Stomach (tissue), 9 donors: ENCODE data around the gene ELMOD1. TPM values are rescaled to one million over a fixed set of nuclear protein-coding genes. Genes with fewer than 3 reads are reported as not detected.
"Not testable (repeated sequence)": the region's sequence is repeated elsewhere in the genome, so short reads cannot be mapped to it uniquely, and the experiment has no call there.

Experiments
- DNase-seq, 2 donors: peaks; one replicate each; pipeline versions ENCODE4 v3.0.0 to v3.0.0-alpha.2; 2013 to 2019
- H3K27ac ChIP-seq, 5 donors: fragments of 200-600 bp in 4 of 5; sonication (generic) in 4 of 5; one replicate each; pipeline ENCODE4 v1.5.1; 2013 to 2019; ENCODE audit warnings: mild to moderate bottlenecking in 1 of 5, moderate library complexity in 1 of 5
- H3K27me3 ChIP-seq, 3 donors: fragments of 200-600 bp; sonication (generic); one replicate each; pipeline ENCODE4 v1.5.1; 2017 to 2019; ENCODE audit warnings: mixed run types in 1 of 3
- H3K36me3 ChIP-seq, 4 donors: fragments of 200-600 bp; sonication (generic); 1 replicate in 3 of 4; 2 replicates in 1 of 4; pipeline ENCODE4 v1.5.1; 2016 to 2019
- H3K4me1 ChIP-seq, 4 donors: fragments of 200-600 bp; sonication (generic); one replicate each; pipeline ENCODE4 v1.5.1; 2016 to 2019
- H3K4me3 ChIP-seq, 4 donors: fragments of 200-600 bp; sonication (generic) in 3 of 4; one replicate each; pipeline ENCODE4 v1.5.1; 2016 to 2019; ENCODE audit warnings: mild to moderate bottlenecking in 1 of 4
- H3K9me3 ChIP-seq, 4 donors: fragments of 200-600 bp; sonication (generic); one replicate each; pipeline ENCODE4 v1.5.1; 2016 to 2019
- EP300 ChIP-seq: sonication (generic); formaldehyde crosslinking; IDR thresholded peaks from one replicate; pipeline ENCODE4 v1.6.1; 2017; ENCODE audit warnings: antibody characterized with exemption
- POLR2A ChIP-seq, 4 donors: fragments of 450-650 bp; IDR thresholded peaks; one replicate each; pipeline ENCODE4 v1.6.1; 2016; ENCODE audit warnings: antibody characterized with exemption in 4 of 4, control low read depth in 2 of 4, mild to moderate bottlenecking in 1 of 4, moderate library complexity in 1 of 4
- POLR2AphosphoS5 ChIP-seq, 3 donors: sonication (generic); formaldehyde crosslinking; IDR thresholded peaks; one replicate each; pipeline ENCODE4 v1.6.1; 2016; ENCODE audit warnings: antibody characterized with exemption in 3 of 3
- WGBS, 5 donors: extraction: QIAGEN DNeasy Blood & Tissue Kit in 3 of 5; methylation state at CpG; one replicate each; pipeline versions ENCODE4 v1.1.5 to v1.1.7; 2013 to 2018; 5-methylcytosine and 5-hydroxymethylcytosine counted together
- intact Hi-C: fragments of 100-400 bp; cut with DNase I; formaldehyde crosslinking; loops from one replicate; pipeline ENCODE4 v1.15.1; 2023; ENCODE audit warnings: low total_unique reads
- polyA plus RNA-seq, 3 donors: library from polyadenylated mRNA; stranded (reverse); fragments of 200-250 nt; gene quantifications; one replicate each; pipeline ENCODE4 v1.2.3, GENCODE V29; 2013
- total RNA-seq, 5 donors: library from RNA; depleted of rRNA; stranded (reverse); fragments of >200 nt; gene quantifications; one replicate each; pipeline versions ENCODE4 v1.1.0 to v1.2.3, GENCODE V29; 2014 to 2016
- TF ChIP-seq, protein P1 (sequence below), 7 experiments: fragments of 450-650 bp in 4 of 7; fragments of 200-600 bp in 3 of 7; sonication (generic) in 3 of 7; IDR thresholded peaks; one replicate each; pipeline ENCODE4 v1.5.1; 2016 to 2019; ENCODE audit warnings: antibody characterized with exemption in 7 of 7, control low read depth in 2 of 7, mild to moderate bottlenecking in 1 of 7
- donor health status: healthy with polysubstance abuse.
- donor health status: Bipolar disorder and iron deficiency.
- donor health status: healthy.

Gene ELMOD1
- total and polyA plus RNA-seq, 8 donors: 0.15 to 1.1 (median 0.31) TPM; not detected in 5

DNA sequence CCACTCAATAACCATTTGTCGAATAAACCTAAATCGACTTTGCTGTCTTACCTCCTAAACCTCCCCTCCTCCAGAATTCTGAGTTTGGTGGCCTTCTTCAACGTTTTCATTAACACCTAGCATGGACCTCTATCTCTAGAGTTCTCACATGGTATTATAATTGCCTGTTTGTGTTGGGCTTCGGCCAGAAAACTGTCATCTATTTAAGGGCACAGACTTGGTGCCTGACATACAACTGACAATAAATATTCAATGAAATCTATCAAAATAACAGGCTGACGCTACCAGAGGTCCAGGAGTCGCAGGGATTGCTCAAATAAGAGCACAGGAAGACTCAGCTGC, 26.1 kb upstream of the ELMOD1 start:
- Histone ChIP-seq H3K4me3 (peak overlapping the region; percentile 73 to 96 (median 90)), H3K36me3 (peaks cover 0 to 10% (median 3%) of the 10 kb centered on the region in 4 donors), H3K9me3 (no peaks in the 10 kb centered on the region), H3K27ac (peak overlapping the region in 4 of 5 donors; percentile 76 to 87 (median 82)), H3K4me1 (peaks cover 20 to 48% (median 33%) of the 10 kb centered on the region in 4 donors), H3K27me3 (peaks cover 0 to 4% (median 0%) of the 10 kb centered on the region in 3 donors)
- intact Hi-C loops: no loop called here
- no peak for DNase-seq
- TF ChIP-seq EP300 (no peak), POLR2A (IDR thresholded peaks at IDR 0.05) (no peak), POLR2AphosphoS5 (IDR thresholded peaks at IDR 0.05) (no peak)
- TF ChIP-seq, protein P1, sequence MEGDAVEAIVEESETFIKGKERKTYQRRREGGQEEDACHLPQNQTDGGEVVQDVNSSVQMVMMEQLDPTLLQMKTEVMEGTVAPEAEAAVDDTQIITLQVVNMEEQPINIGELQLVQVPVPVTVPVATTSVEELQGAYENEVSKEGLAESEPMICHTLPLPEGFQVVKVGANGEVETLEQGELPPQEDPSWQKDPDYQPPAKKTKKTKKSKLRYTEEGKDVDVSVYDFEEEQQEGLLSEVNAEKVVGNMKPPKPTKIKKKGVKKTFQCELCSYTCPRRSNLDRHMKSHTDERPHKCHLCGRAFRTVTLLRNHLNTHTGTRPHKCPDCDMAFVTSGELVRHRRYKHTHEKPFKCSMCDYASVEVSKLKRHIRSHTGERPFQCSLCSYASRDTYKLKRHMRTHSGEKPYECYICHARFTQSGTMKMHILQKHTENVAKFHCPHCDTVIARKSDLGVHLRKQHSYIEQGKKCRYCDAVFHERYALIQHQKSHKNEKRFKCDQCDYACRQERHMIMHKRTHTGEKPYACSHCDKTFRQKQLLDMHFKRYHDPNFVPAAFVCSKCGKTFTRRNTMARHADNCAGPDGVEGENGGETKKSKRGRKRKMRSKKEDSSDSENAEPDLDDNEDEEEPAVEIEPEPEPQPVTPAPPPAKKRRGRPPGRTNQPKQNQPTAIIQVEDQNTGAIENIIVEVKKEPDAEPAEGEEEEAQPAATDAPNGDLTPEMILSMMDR (IDR thresholded peaks at IDR 0.05): no peak
- 8 to 14% (median 12%) methylated on average over 6 of the region's 6 CpGs for WGBS, 5 donors

GRCh38 chr11:107565219-107565937, 25.6 kb upstream of the ELMOD1 start, which contains the start of gene ALKBH8:
TSS of gene ALKBH8 (minus strand) at chr11:107565735. CDS start at chr11:107560893, 4,842 bp downstream.
- H3K27me3 ChIP-seq: peaks cover 0 to 8% (median 0%) of the 10 kb centered on the region in 3 donors
- H3K4me1 ChIP-seq: peaks cover 20 to 48% (median 33%) of the 10 kb centered on the region in 4 donors
- DNase-seq: peak; percentile 75 to 91
- no peaks in the 10 kb centered on the region for H3K9me3 ChIP-seq
- intact Hi-C loops: no loop called here
- peaks cover 0 to 5% (median 0%) of the 10 kb centered on the region in 4 donors for H3K36me3 ChIP-seq
- no peak for TF ChIP-seq POLR2A (IDR thresholded peaks at IDR 0.05)
- TF ChIP-seq, protein P1 (IDR thresholded peaks at IDR 0.05): no peak
- H3K27ac ChIP-seq: peak within 1 kb of the TSS; percentile 48 to 87 (median 81)
- peak within 1 kb of the TSS; percentile 73 to 96 (median 90) for H3K4me3 ChIP-seq
- 0 to 1% (median 1%) methylated on average over 30 to 32 of the region's 32 CpGs for WGBS, 5 donors

DNA sequence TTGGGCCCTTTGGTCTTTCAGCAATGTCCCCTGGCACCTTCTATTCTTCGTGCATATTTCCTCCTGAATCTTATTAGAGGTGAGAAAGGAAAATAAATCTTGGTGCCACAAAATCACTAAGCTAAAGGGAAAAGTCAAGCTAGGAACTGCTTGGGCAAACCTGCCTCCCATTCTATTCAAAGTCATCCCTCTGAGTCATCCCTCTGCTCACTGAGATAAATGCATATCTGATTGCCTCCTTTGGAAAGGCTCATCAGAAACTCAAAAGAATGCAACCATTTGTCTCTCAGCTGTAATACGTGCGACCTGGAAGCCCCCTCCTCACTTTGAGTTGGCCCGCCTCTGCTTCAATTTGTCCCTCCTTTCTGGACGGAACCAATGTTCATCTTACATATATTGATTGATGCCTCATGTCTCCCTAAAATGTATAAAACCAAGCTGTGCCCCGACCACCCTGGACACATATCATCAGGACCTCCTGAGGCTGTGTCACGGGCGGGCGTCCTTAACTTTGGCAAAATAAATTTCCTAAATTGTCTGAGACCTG, 24.9 kb upstream of the ELMOD1 start:
- Histone ChIP-seq H3K4me3 (peak overlapping the region; percentile 73 to 96 (median 90)), H3K27ac (peak overlapping the region in 4 of 5 donors; percentile 76 to 87 (median 82)), H3K4me1 (peaks cover 20 to 48% (median 33%) of the 10 kb centered on the region in 4 donors)
- WGBS, 5 donors: 57 to 66% (median 63%) methylated on average over 9 of the region's 9 CpGs
- H3K27me3 ChIP-seq, H3K36me3 ChIP-seq, H3K9me3 ChIP-seq, DNase-seq, intact Hi-C loops: not testable (repeated sequence)

GRCh38 chr11:107566569-107566968, 24.4 kb upstream of the ELMOD1 start:
- no peaks in the 10 kb centered on the region for H3K36me3 ChIP-seq
- H3K27me3 ChIP-seq: peaks cover 0 to 8% (median 0%) of the 10 kb centered on the region in 3 donors
- H3K4me3 ChIP-seq: no peak overlapping the region
- H3K4me1 ChIP-seq: peaks cover 20 to 43% (median 33%) of the 10 kb centered on the region in 4 donors
- DNase-seq: no peak
- intact Hi-C loops: no loop called here
- TF ChIP-seq, protein P1 (IDR thresholded peaks at IDR 0.05): no peak
- no peak for TF ChIP-seq POLR2A (IDR thresholded peaks at IDR 0.05)
- no peak for TF ChIP-seq EP300
- TF ChIP-seq POLR2AphosphoS5 (IDR thresholded peaks at IDR 0.05): no peak
- no peaks in the 10 kb centered on the region for H3K9me3 ChIP-seq
- H3K27ac ChIP-seq: no peak overlapping the region
- 84 to 93% (median 92%) methylated on average over 2 of the region's 2 CpGs for WGBS, 5 donors
